Activated naive CD4-positive, alpha-beta T cell treated with anti-CD3 and anti-CD28 coated beads for 36 hours (primary cell): ENCODE data around the gene CCR6. TPM values are rescaled to one million over a fixed set of nuclear protein-coding genes. Genes with fewer than 3 reads are reported as not detected.

Source experiments
- CTCF ChIA-PET: fragments of 350-600 bp; sonication (Branson Sonifier 250); formaldehyde crosslinking; loops from one replicate; lab custom pipeline; 2021; ENCODE audit warnings: antibody characterized with exemption; lab: Charles Lee
- DNase-seq: peaks from one replicate; pipeline ENCODE4 v3.0.0-alpha.2; 2020
- H3K27ac Mint-ChIP-seq: one replicate; pipeline ENCODE4 v1.8.0; 2021; ENCODE audit warnings: mild to moderate bottlenecking, mixed read lengths
- H3K27me3 Mint-ChIP-seq: one replicate; pipeline ENCODE4 v1.8.0; 2021; ENCODE audit warnings: low read depth, mixed read lengths
- H3K36me3 Mint-ChIP-seq: one replicate; pipeline ENCODE4 v1.8.0; 2021; ENCODE audit warnings: low read depth, mixed read lengths
- H3K4me1 Mint-ChIP-seq: one replicate; pipeline ENCODE4 v1.8.0; 2021; ENCODE audit warnings: low read depth, mixed read lengths
- H3K4me3 Mint-ChIP-seq: one replicate; pipeline ENCODE4 v1.8.0; 2021; ENCODE audit warnings: mild to moderate bottlenecking, moderate library complexity, mixed read lengths
- H3K9me3 Mint-ChIP-seq: one replicate; pipeline ENCODE4 v1.8.0; 2021; ENCODE audit warnings: mixed read lengths
- intact Hi-C: fragments of 100-400 bp; cut with micrococcal nuclease; formaldehyde crosslinking; loops from one replicate; pipeline ENCODE4 v1.15.1; 2023
- total RNA-seq, 2 experiments: library from RNA; stranded (reverse); gene quantifications; one replicate each; pipeline ENCODE4 v1.2.3, GENCODE V29; 2021

CCR6 gene
- total RNA-seq, 2 experiments from 2014 or later: 0.31 to 0.37 TPM

DNA sequence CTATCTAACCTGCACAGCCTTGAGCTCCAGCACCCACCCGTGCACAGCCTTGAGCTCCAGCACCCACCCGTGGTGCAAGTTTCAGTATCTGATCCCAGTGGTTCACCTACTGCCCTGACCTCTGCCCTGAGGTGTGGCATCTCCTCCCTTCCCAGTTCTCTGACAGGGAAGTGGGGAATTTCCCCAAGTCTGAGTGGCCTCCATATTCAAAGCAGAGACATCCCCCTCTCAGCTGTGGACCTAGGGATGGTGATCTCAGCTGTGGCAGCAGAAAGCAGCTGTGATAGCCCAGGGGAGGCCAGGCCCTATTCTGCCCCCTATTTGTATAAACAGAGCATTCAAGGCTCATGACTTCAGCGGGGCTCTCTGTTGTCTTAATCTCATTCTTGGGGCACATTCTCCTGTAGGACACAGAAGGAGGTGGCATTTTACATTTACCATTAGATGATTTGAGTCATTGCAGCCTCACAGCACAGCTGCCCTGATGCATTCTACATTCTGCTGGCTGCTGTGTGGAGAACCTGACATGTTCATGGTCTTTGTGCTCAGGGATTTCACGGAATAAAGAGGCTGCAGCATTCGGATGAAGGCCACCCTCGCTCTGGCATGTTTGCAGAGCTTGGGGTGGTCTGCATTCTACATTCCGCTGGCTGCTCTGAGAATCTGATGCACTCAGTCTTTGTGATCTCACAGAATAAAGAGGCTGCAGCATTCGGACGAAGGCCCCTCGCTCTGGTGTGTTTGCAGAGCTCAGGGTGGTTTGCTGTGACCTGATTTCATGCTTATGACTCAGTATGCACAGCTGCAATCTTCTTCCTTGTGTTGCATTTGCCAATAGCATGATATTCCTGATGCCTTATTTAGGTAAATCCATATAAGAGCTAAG, 17.9 kb downstream of the CCR6 start:
- intact Hi-C loops: no loop called here

DNA sequence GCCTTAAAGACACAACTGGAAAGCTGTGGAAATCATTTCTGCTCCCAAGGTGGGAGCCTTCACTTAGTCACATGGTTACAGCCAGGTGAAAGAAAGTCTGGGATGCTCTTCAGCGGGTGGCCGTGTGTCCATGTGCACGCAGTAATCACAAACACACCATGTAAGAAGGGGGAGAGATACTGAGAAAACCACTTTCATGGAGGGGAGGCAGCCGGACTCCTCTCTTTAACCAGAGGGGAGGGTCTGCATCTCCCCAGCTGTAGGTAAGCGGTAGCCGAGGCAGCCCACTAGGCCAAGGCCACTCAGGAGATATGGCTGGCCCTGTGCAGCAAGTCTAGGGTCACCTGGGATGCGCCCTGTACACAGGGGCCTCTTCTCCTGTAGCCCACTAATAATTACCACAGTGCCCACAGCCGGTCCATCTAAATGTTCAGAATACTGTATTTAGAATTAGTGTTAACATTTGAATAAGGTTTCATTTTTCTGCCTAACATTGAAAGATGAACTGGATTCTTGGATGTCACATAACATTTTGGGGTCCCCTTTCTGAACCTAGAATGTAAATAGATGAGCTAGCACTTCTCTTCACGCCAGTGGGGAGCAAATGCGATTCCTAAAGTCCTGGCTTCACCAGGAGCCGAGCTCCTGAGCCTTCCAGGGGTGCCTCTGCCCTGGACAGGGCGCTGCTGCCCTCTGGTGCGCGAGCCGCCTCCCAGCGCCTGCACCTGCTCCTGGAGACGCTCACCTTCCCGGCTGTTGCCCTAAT, 19.0 kb downstream of the CCR6 start:
- peak; percentile 62 for DNase-seq
- intact Hi-C loops: loop anchor here (1.0 kb wide), 5 partner anchors 63 to 367 kb away; partner anchors contain the start of gene CEP43
- CTCF ChIA-PET: interaction anchor here (0.5 to 2.6 kb wide), 16 partner anchors 9 to 807 kb away, joined by 3 to 21 read pairs (median 3); no protein-coding TSS in a partner anchor

More for the DNA sequence above, 17.9 kb downstream of the CCR6 start:
- CTCF ChIA-PET: interaction anchor here (0.9 to 2.6 kb wide), 8 partner anchors 11 to 366 kb away, joined by 3 to 21 read pairs (median 4); no protein-coding TSS in a partner anchor
- Mint-ChIP-seq H3K27ac (no peak overlapping the region), H3K4me3 (no peak overlapping the region), H3K4me1 (peaks cover 2% of the 10 kb centered on the region), H3K36me3 (no peaks in the 10 kb centered on the region), H3K9me3 (no peaks in the 10 kb centered on the region), H3K27me3 (peaks cover 4% of the 10 kb centered on the region)
- DNase-seq: no peak

DNA sequence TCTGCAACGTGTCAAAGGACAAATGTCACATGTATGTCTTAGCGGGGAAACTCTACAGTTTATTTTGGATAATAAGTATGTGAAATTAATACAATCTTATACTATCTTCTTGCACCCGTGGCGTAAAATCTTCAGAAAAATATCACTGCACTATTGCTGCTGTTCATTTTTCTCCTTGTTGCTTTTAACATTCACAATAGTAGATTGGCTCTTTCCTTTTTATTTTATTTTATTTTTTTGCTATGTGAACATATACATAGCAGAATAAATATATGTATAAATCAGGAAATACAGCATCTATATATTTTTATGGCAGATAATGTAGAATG, 19.5 kb downstream of the CCR6 start:
- Mint-ChIP-seq H3K9me3 (no peaks in the 10 kb centered on the region), H3K36me3 (no peaks in the 10 kb centered on the region), H3K27me3 (peaks cover 4% of the 10 kb centered on the region), H3K4me3 (no peak overlapping the region), H3K27ac (no peak overlapping the region), H3K4me1 (no peaks in the 10 kb centered on the region)
- intact Hi-C loops: loop anchor here (1.0 kb wide), 5 partner anchors 63 to 367 kb away; partner anchors contain the start of gene CEP43
- DNase-seq: no peak
- CTCF ChIA-PET: interaction anchor here (0.6 to 2.6 kb wide), 13 partner anchors 9 to 806 kb away, joined by 3 to 21 read pairs (median 3); no protein-coding TSS in a partner anchor

More for the DNA sequence above, 19.0 kb downstream of the CCR6 start:
- H3K27me3 Mint-ChIP-seq: peaks cover 4% of the 10 kb centered on the region
- H3K4me3 Mint-ChIP-seq: no peak overlapping the region
- H3K4me1 Mint-ChIP-seq: peaks cover 2% of the 10 kb centered on the region
- H3K9me3 Mint-ChIP-seq: no peaks in the 10 kb centered on the region
- no peak overlapping the region for H3K27ac Mint-ChIP-seq
- no peaks in the 10 kb centered on the region for H3K36me3 Mint-ChIP-seq

DNA sequence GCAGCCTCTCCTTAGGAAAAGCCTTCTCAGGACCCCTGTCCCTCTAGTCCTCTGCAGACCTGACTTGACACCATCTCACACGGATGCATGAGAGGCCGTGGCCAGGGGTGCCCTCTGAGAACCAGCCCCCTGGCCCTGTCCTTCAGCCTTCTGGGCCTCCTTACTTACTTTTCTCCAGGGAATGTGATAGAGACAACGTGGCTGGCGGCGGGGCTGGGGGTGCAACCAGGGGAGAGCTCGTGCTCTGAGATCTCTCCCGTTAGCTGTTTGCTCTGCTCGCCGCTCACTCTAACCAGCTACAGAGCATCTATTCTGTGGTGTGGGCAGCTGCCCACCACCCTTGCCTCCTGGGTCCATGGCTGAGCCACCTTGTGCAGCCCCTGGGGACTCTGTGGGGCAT, 20.1 kb downstream of the CCR6 start:
- Mint-ChIP-seq H3K27ac (no peak overlapping the region), H3K36me3 (no peaks in the 10 kb centered on the region), H3K4me1 (no peaks in the 10 kb centered on the region), H3K27me3 (peaks cover 4% of the 10 kb centered on the region), H3K4me3 (no peak overlapping the region), H3K9me3 (no peaks in the 10 kb centered on the region)
- intact Hi-C loops: no loop called here
- DNase-seq: no peak
- CTCF ChIA-PET: interaction anchor here (1.0 to 2.1 kb wide), 4 partner anchors 49 to 368 kb away, joined by 3 to 11 read pairs (median 5); no protein-coding TSS in a partner anchor

DNA sequence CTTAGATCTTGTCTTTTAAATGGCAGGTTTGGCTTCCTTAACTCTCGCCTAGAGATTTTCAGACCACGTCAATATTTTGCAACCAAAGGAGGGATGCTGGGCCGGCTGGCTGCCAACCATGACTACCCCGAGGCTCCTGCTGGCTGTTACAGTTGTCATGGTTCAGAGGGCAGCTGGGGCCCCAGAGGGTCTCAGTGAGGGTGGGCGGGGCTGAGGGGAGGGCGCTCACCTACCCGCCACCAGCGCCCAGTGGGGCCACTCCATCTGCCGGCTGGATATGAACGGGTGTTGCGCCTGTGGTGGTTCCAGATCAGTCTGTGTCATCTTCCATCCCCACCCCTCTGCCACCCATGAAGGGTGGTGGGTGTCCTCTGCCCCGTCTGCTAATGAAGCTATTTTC, 22.6 kb downstream of the CCR6 start:
- H3K36me3 Mint-ChIP-seq: no peaks in the 10 kb centered on the region
- H3K27me3 Mint-ChIP-seq: peaks cover 4% of the 10 kb centered on the region
- no peak for DNase-seq
- intact Hi-C loops: no loop called here
- H3K4me1 Mint-ChIP-seq: no peaks in the 10 kb centered on the region
- H3K9me3 Mint-ChIP-seq: no peaks in the 10 kb centered on the region
- no peak overlapping the region for H3K4me3 Mint-ChIP-seq
- CTCF ChIA-PET: no interaction called here
- H3K27ac Mint-ChIP-seq: no peak overlapping the region

DNA sequence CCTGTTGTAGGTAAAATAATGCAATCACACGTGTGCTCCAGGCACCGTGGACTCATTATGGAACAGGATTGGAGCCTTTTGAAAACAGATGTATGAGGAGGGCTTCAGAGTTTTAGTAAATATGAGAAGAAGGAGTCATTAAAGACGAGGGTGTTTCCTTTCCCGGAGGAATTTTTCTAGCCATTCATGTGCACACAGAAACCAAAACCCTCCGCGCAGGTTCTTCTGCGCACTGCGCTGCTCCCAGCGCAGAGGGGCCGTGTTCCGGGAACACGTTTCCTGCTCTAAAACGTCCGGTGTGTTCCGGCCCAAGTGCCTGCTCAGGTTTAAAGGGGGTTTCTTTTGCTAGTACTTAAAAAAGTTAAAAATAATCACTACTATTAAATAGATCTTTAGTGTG, 23.2 kb downstream of the CCR6 start:
- intact Hi-C loops: no loop called here
- CTCF ChIA-PET: no interaction called here
- DNase-seq: peak; percentile 19
- no peak overlapping the region for H3K4me3 Mint-ChIP-seq
- no peaks in the 10 kb centered on the region for H3K9me3 Mint-ChIP-seq
- H3K4me1 Mint-ChIP-seq: peaks cover 3% of the 10 kb centered on the region
- no peak overlapping the region for H3K27ac Mint-ChIP-seq
- peaks cover 4% of the 10 kb centered on the region for H3K27me3 Mint-ChIP-seq
- H3K36me3 Mint-ChIP-seq: no peaks in the 10 kb centered on the region

DNA sequence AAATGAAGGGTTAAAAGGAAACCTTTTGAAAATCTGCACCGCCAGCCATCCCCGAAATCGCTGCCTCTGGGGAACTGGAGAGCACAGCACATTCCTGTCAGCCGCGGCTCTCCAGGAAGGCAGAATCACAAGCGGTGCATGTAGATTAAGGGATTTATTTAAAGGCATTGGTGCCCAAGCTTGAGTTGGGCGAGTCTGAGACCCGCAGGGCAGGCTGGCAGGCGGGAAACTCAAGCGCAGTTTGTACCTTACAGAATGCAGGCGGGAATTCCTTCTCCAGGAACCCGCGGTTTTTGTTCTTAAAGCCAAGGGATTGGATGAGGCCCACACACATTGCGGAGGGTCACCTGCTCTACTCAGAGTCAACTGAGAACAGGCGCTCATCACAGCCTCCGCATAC, 24.1 kb downstream of the CCR6 start:
- no peak for DNase-seq
- CTCF ChIA-PET: interaction anchor here (0.5 kb wide), 1 partner anchor 327 kb away, joined by 3 read pairs; no protein-coding TSS in a partner anchor
- Mint-ChIP-seq H3K27ac (no peak overlapping the region), H3K4me3 (peak overlapping the region; percentile 48), H3K4me1 (peaks cover 6% of the 10 kb centered on the region), H3K27me3 (peaks cover 4% of the 10 kb centered on the region), H3K9me3 (no peaks in the 10 kb centered on the region), H3K36me3 (no peaks in the 10 kb centered on the region)
- intact Hi-C loops: no loop called here

DNA sequence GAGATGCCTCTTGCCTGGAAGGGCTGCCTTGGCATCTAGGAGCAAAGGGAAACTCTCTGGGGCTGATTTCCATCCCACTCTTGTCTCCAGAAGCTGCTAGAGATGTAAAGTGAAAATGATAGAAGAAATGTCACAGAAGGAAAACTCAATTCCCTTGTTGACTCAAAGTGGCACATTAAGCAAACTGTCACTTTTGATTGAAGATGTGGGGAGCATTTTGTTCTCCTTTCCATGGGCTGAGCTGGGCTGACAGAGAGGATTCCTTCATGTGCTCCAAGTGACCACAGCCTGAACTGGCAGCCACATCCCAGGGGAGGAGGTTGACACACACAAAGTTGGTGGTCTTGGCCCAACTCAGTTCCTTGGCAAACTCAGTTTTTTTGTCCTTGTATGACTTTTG, 25.1 kb downstream of the CCR6 start:
- Mint-ChIP-seq H3K27me3 (peaks cover 3% of the 10 kb centered on the region), H3K4me1 (peaks cover 6% of the 10 kb centered on the region), H3K4me3 (no peak overlapping the region), H3K27ac (no peak overlapping the region), H3K36me3 (no peaks in the 10 kb centered on the region), H3K9me3 (no peaks in the 10 kb centered on the region)
- intact Hi-C loops: no loop called here
- CTCF ChIA-PET: no interaction called here
- DNase-seq: no peak

DNA sequence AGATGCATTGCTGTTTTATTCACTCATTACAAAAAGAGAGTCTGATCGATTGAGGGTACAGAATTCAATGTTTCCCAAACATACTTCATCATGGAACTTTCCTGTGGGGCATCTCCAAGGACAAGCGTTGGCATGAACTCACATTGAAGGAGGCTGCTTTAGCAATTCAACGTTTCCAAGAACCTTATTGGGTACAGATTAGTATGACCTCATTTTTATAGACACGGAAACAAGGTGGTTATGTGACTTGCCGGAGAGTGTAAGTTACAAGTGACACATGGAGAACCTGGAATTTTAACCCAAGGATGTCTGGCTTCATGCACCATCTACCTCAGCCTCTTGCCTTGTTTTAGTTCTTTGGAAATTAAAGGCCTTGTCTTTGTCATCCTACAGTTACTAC, 26.1 kb downstream of the CCR6 start:
- H3K4me1 Mint-ChIP-seq: peaks cover 8% of the 10 kb centered on the region
- CTCF ChIA-PET: no interaction called here
- H3K36me3 Mint-ChIP-seq: no peaks in the 10 kb centered on the region
- intact Hi-C loops: no loop called here
- H3K9me3 Mint-ChIP-seq: no peaks in the 10 kb centered on the region
- no peak overlapping the region for H3K4me3 Mint-ChIP-seq
- no peak overlapping the region for H3K27ac Mint-ChIP-seq
- DNase-seq: no peak
- H3K27me3 Mint-ChIP-seq: peaks cover 2% of the 10 kb centered on the region

DNA sequence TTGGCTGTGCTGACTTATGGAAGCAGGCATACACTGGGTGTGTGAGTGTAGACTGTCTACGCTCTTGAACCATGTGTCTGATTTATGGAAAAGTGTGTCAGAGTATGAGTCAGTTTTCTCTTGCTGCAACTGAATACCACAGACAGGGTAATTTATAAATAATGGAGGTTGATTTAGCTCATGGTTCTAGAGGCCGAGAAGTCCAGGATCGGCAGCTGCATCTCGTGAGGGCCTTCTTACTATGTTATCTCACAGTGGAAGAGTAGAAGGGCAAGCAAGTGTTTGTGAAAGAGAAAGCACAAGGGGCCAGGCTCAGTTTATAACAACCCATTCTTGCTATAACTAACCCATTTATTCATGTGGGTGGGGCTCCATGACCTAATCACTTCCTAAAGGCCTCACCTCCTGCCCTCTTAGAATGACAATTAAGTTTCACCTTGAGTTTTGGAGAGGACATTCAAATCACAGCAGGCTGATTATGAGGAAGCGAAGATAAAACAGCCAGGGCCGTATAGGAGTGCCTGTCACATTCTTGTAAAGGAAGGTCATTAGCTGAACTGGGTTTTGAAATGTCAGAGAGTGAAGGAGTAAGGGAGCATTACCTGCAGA, 28.1 kb downstream of the CCR6 start:
- no peak for DNase-seq
- CTCF ChIA-PET: interaction anchor here (0.6 to 1.2 kb wide), 2 partner anchors 9 to 380 kb away, joined by 3 read pairs; no protein-coding TSS in a partner anchor
- Mint-ChIP-seq H3K27ac (no peak overlapping the region), H3K4me3 (no peak overlapping the region), H3K27me3 (no peaks in the 10 kb centered on the region), H3K4me1 (peaks cover 8% of the 10 kb centered on the region), H3K9me3 (no peaks in the 10 kb centered on the region), H3K36me3 (no peaks in the 10 kb centered on the region)
- intact Hi-C loops: no loop called here

DNA sequence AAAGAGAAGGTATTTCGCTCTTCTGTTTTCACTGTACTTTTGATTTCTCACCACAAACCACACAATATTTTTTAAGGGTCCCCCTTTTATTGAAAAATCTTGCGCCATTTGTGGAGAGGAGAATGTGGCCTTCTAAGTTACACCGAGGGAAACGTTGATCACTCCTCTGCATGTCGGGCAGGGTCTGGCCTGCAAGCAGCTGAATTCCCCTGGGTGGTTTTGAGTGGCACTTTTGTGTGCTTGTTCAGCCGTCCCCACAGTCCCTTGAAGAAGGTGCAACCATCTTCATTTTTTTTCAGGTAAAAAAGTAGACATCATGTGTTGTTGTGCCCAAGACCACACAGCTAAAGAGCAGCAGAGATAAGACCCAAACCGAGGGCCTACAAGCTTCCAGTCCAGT, 28.8 kb downstream of the CCR6 start:
- H3K4me3 Mint-ChIP-seq: no peak overlapping the region
- peaks cover 8% of the 10 kb centered on the region for H3K4me1 Mint-ChIP-seq
- H3K27ac Mint-ChIP-seq: no peak overlapping the region
- no peaks in the 10 kb centered on the region for H3K36me3 Mint-ChIP-seq
- DNase-seq: no peak
- H3K27me3 Mint-ChIP-seq: no peaks in the 10 kb centered on the region
- CTCF ChIA-PET: interaction anchor here (0.6 to 1.2 kb wide), 3 partner anchors 10 to 381 kb away, joined by 3 read pairs; no protein-coding TSS in a partner anchor
- H3K9me3 Mint-ChIP-seq: no peaks in the 10 kb centered on the region
- intact Hi-C loops: no loop called here

DNA sequence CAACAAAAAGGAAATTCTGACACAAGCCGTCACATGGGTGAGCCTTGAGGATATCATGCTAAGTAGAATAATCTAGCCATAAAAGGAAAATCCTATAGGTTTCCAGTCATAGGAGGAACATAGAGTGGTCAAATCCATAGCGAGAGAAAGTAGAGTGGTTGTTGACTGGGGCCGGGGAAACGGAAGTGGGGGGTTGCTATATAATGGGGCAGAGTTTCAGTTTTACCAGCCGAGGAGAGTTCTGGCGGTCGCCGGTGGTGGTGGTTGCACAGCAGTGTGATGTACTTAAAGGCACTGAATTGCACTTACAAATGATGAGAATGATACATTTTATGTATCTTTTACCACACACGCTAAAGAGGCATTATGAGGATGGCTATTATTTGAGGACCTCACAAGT, 30.0 kb downstream of the CCR6 start:
- Mint-ChIP-seq H3K27ac (no peak overlapping the region), H3K9me3 (no peaks in the 10 kb centered on the region), H3K4me3 (no peak overlapping the region), H3K27me3 (no peaks in the 10 kb centered on the region), H3K36me3 (no peaks in the 10 kb centered on the region), H3K4me1 (peaks cover 8% of the 10 kb centered on the region)
- no peak for DNase-seq
- intact Hi-C loops: no loop called here
- CTCF ChIA-PET: no interaction called here
